GM23338 (cell line): ENCODE results near the gene FGFRL1. TPM values are rescaled to one million over a fixed set of nuclear protein-coding genes. Genes with fewer than 3 reads are reported as not detected.
"Not testable (repeated sequence)": the region's sequence is repeated elsewhere in the genome, so short reads cannot be mapped to it uniquely, and the experiment has no call there.

Experiments used
- ATAC-seq: fragments of 200-7000 bp; cut with Tn5 transposase; 3 replicates; pipeline ENCODE4 v1.9.1; 2020
- DNase-seq: peaks from one replicate; pipeline ENCODE4 v3.0.0-alpha.2; 2015; ENCODE audit warnings: low spot score
- H2AFZ ChIP-seq: fragments of 200-600 bp; sonication (generic); 2 replicates; pipeline ENCODE4 v1.8.0; 2016; ENCODE audit warnings: antibody characterized with exemption, mild to moderate bottlenecking, moderate library complexity
- H3F3A ChIP-seq: fragments of 200-600 bp; sonication (generic); replicated peaks from 2 replicates; pipeline ENCODE4 v1.8.0; 2017; ENCODE audit warnings: antibody characterized with exemption, mixed run types, low read depth
- H3K27ac ChIP-seq: fragments of 200-600 bp; sonication (generic); 2 replicates; pipeline ENCODE4 v1.6.1; 2016; ENCODE audit warnings: low read depth
- H3K27me3 ChIP-seq: fragments of 200-600 bp; sonication (generic); 2 replicates; pipeline ENCODE4 v1.8.0; 2016; ENCODE audit warnings: mild to moderate bottlenecking, mixed run types, moderate library complexity; ENCODE audit not compliant: insufficient read depth
- H3K36me3 ChIP-seq: fragments of 200-600 bp; sonication (generic); 2 replicates; pipeline ENCODE4 v1.8.0; 2016; ENCODE audit warnings: mild to moderate bottlenecking; ENCODE audit not compliant: insufficient read depth
- H3K4me1 ChIP-seq: fragments of 200-600 bp; sonication (generic); 2 replicates; pipeline ENCODE4 v1.8.0; 2016; ENCODE audit warnings: mild to moderate bottlenecking, moderate library complexity; ENCODE audit not compliant: insufficient read depth
- H3K4me2 ChIP-seq: fragments of 200-600 bp; sonication (generic); 2 replicates; pipeline ENCODE4 v1.7.1; 2017; ENCODE audit warnings: mixed run types
- H3K4me3 ChIP-seq: fragments of 200-600 bp; sonication (generic); 2 replicates; pipeline ENCODE4 v1.6.1; 2016; ENCODE audit warnings: mixed run types
- H3K79me2 ChIP-seq: fragments of 200-600 bp; sonication (generic); replicated peaks from 2 replicates; pipeline ENCODE4 v1.8.0; 2017; ENCODE audit warnings: mild to moderate bottlenecking; ENCODE audit not compliant: insufficient read depth
- H3K9me2 ChIP-seq: fragments of 200-600 bp; sonication (generic); 2 replicates; pipeline ENCODE4 v1.8.0; 2017; ENCODE audit not compliant: insufficient read depth
- H4K20me1 ChIP-seq: fragments of 200-600 bp; sonication (generic); replicated peaks from 2 replicates; pipeline ENCODE4 v1.8.0; 2017; ENCODE audit warnings: mild to moderate bottlenecking; ENCODE audit not compliant: insufficient read depth
- H3K27ac Mint-ChIP-seq: 2 replicates; pipeline ENCODE4 v1.8.0; 2020; ENCODE audit warnings: inconsistent platforms, mild to moderate bottlenecking, moderate library complexity, mixed read lengths
- H3K27me3 Mint-ChIP-seq: 3 replicates; pipeline ENCODE4 v1.8.0; 2022; ENCODE audit warnings: low read depth, mild to moderate bottlenecking, moderate library complexity, mixed read lengths, inconsistent platforms; ENCODE audit not compliant: insufficient read depth, poor library complexity
- H3K36me3 Mint-ChIP-seq: 3 replicates; pipeline ENCODE4 v1.8.0; 2021; ENCODE audit warnings: low read depth, mild to moderate bottlenecking, inconsistent platforms, moderate library complexity, mixed read lengths
- H3K4me1 Mint-ChIP-seq: 3 replicates; pipeline ENCODE4 v1.8.0; 2020; ENCODE audit warnings: mild to moderate bottlenecking, inconsistent platforms, mixed read lengths
- H3K4me3 Mint-ChIP-seq: 3 replicates; pipeline ENCODE4 v1.8.0; 2021; ENCODE audit warnings: moderate library complexity, mild to moderate bottlenecking, inconsistent platforms, mixed read lengths
- H3K9me3 Mint-ChIP-seq: 3 replicates; pipeline ENCODE4 v1.8.0; 2020; ENCODE audit warnings: moderate library complexity, mild to moderate bottlenecking, inconsistent platforms, mixed read lengths
- EZH2phosphoT487 ChIP-seq: fragments of 200-600 bp; sonication (generic); IDR thresholded peaks from one replicate; pipeline ENCODE4 v1.8.1; 2018; ENCODE audit warnings: antibody characterized with exemption; ENCODE audit not compliant: unreplicated experiment
- JUNB ChIP-seq: IDR thresholded peaks from one replicate; pipeline ENCODE4 v1.6.1; 2016; ENCODE audit warnings: antibody characterized with exemption; ENCODE audit not compliant: unreplicated experiment
- NANOG ChIP-seq: IDR thresholded peaks from 2 replicates; pipeline ENCODE4 v1.6.1; 2016; ENCODE audit warnings: antibody characterized with exemption, borderline replicate concordance
- STAT1 ChIP-seq: IDR thresholded peaks from one replicate; pipeline ENCODE4 v1.6.1; 2016; ENCODE audit warnings: antibody characterized with exemption; ENCODE audit not compliant: unreplicated experiment
- polyA plus RNA-seq: library from polyadenylated mRNA; unstranded; fragments of >200 nt; fragmentation: Nextera tagmentation; extraction: Ambion mirVana; gene quantifications from 2 replicates; pipeline ENCODE4 v1.2.1, GENCODE V29; 2016
- total RNA-seq: library from RNA; depleted of rRNA; stranded (reverse); fragments of >200 nt; shearing (Covaris generic); gene quantifications from 2 replicates; pipeline ENCODE4 v1.2.3, GENCODE V29; 2014
- TF ChIP-seq, protein P1 (sequence below): fragments of 250-450 bp; sonication (Bioruptor Pico); IDR thresholded peaks from 2 replicates; pipeline ENCODE4 v1.5.0; 2020; ENCODE audit warnings: mild to moderate bottlenecking, moderate library complexity
- TF ChIP-seq, protein P2 (sequence below): IDR thresholded peaks from one replicate; pipeline ENCODE4 v1.6.1; 2018; ENCODE audit warnings: antibody characterized with exemption; ENCODE audit not compliant: unreplicated experiment

FGFRL1 gene
- total and polyA plus RNA-seq, 2 experiments from 2014 or later = 7.0 to 35.8 TPM

DNA sequence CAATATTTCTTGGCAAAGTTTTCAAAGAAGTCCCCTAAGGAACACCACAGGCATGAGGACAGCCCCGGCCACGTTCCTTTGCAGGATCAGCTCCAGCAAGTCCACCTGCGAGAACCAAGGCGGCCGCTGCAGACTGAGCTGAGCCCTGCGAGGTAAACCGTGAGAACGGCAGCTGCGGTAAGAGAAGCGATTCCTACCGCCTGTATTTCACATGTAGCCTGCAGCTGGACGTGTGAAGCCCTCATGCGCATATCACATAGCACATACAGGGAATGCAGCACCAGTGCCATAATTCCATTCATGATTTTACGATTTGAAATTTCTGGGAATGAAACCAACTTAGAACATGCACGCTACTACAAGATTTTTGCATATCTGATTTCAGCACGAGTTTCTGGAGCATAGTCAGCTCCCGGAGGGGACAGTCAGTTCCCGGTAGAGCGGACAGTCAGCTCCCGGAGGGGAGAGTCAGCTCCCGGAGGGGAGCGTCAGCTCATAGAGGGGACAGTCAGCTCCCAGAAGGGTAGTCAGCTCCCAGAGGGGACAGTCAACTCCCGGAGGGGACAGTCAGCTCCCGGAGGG, 41.7 kb downstream of the FGFRL1 start:
- Mint-ChIP-seq H3K27ac (no peak overlapping the region), H3K27me3 (peaks cover 13% of the 10 kb centered on the region), H3K36me3 (no peaks in the 10 kb centered on the region), H3K9me3 (no peaks in the 10 kb centered on the region; the same call in 2 of the 3 replicates), H3K4me1 (peaks cover 9% of the 10 kb centered on the region), H3K4me3 (no peak overlapping the region)
- Histone ChIP-seq H3K36me3 (no peaks in the 10 kb centered on the region), H4K20me1 (no peaks in the 10 kb centered on the region), H3K27me3 (no peaks in the 10 kb centered on the region), H3K27ac (no peak overlapping the region), H3K79me2 (no peaks in the 10 kb centered on the region), H3K4me2 (no peak overlapping the region), H3K4me1 (no peaks in the 10 kb centered on the region), H3K4me3 (no peak overlapping the region), H3F3A (no peaks in the 10 kb centered on the region), H2AFZ (no peak overlapping the region), H3K9me2 (no peaks in the 10 kb centered on the region)
- ATAC-seq (no peak), DNase-seq (no peak)
- TF ChIP-seq STAT1 (no peak), JUNB (no peak), NANOG (no peak), EZH2phosphoT487 (no peak)
- TF ChIP-seq, protein P1, sequence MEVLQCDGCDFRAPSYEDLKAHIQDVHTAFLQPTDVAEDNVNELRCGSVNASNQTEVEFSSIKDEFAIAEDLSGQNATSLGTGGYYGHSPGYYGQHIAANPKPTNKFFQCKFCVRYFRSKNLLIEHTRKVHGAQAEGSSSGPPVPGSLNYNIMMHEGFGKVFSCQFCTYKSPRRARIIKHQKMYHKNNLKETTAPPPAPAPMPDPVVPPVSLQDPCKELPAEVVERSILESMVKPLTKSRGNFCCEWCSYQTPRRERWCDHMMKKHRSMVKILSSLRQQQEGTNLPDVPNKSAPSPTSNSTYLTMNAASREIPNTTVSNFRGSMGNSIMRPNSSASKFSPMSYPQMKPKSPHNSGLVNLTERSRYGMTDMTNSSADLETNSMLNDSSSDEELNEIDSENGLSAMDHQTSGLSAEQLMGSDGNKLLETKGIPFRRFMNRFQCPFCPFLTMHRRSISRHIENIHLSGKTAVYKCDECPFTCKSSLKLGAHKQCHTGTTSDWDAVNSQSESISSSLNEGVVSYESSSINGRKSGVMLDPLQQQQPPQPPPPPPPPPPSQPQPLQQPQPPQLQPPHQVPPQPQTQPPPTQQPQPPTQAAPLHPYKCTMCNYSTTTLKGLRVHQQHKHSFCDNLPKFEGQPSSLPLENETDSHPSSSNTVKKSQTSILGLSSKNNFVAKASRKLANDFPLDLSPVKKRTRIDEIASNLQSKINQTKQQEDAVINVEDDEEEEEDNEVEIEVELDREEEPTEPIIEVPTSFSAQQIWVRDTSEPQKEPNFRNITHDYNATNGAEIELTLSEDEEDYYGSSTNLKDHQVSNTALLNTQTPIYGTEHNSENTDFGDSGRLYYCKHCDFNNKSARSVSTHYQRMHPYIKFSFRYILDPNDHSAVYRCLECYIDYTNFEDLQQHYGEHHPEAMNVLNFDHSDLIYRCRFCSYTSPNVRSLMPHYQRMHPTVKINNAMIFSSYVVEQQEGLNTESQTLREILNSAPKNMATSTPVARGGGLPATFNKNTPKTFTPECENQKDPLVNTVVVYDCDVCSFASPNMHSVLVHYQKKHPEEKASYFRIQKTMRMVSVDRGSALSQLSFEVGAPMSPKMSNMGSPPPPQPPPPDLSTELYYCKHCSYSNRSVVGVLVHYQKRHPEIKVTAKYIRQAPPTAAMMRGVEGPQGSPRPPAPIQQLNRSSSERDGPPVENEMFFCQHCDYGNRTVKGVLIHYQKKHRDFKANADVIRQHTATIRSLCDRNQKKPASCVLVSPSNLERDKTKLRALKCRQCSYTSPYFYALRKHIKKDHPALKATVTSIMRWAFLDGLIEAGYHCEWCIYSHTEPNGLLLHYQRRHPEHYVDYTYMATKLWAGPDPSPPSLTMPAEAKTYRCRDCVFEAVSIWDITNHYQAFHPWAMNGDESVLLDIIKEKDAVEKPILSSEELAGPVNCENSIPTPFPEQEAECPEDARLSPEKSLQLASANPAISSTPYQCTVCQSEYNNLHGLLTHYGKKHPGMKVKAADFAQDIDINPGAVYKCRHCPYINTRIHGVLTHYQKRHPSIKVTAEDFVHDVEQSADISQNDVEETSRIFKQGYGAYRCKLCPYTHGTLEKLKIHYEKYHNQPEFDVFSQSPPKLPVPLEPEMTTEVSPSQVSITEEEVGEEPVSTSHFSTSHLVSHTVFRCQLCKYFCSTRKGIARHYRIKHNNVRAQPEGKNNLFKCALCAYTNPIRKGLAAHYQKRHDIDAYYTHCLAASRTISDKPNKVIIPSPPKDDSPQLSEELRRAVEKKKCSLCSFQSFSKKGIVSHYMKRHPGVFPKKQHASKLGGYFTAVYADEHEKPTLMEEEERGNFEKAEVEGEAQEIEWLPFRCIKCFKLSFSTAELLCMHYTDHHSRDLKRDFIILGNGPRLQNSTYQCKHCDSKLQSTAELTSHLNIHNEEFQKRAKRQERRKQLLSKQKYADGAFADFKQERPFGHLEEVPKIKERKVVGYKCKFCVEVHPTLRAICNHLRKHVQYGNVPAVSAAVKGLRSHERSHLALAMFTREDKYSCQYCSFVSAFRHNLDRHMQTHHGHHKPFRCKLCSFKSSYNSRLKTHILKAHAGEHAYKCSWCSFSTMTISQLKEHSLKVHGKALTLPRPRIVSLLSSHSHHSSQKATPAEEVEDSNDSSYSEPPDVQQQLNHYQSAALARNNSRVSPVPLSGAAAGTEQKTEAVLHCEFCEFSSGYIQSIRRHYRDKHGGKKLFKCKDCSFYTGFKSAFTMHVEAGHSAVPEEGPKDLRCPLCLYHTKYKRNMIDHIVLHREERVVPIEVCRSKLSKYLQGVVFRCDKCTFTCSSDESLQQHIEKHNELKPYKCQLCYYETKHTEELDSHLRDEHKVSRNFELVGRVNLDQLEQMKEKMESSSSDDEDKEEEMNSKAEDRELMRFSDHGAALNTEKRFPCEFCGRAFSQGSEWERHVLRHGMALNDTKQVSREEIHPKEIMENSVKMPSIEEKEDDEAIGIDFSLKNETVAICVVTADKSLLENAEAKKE = no peak
- TF ChIP-seq, protein P2, sequence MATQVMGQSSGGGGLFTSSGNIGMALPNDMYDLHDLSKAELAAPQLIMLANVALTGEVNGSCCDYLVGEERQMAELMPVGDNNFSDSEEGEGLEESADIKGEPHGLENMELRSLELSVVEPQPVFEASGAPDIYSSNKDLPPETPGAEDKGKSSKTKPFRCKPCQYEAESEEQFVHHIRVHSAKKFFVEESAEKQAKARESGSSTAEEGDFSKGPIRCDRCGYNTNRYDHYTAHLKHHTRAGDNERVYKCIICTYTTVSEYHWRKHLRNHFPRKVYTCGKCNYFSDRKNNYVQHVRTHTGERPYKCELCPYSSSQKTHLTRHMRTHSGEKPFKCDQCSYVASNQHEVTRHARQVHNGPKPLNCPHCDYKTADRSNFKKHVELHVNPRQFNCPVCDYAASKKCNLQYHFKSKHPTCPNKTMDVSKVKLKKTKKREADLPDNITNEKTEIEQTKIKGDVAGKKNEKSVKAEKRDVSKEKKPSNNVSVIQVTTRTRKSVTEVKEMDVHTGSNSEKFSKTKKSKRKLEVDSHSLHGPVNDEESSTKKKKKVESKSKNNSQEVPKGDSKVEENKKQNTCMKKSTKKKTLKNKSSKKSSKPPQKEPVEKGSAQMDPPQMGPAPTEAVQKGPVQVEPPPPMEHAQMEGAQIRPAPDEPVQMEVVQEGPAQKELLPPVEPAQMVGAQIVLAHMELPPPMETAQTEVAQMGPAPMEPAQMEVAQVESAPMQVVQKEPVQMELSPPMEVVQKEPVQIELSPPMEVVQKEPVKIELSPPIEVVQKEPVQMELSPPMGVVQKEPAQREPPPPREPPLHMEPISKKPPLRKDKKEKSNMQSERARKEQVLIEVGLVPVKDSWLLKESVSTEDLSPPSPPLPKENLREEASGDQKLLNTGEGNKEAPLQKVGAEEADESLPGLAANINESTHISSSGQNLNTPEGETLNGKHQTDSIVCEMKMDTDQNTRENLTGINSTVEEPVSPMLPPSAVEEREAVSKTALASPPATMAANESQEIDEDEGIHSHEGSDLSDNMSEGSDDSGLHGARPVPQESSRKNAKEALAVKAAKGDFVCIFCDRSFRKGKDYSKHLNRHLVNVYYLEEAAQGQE = no peak

DNA sequence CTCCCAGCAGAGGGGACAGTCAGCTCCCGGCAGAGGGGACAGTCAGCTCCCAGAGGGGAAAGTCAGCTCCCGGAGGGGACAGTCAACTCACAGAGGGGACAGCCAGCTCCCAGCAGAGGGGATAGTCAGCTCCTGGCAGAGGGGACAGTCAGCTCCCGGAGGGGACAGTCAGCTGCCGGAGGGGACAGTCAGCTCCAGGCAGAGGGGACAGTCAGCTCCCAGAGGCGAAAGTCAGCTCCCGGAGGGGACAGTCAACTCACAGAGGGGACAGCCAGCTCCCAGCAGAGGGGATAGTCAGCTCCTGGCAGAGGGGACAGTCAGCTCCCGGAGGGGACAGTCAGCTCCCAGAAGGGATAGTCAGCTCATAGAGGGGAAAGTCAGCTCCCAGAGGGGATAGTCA, 42.5 kb downstream of the FGFRL1 start:
- ATAC-seq, DNase-seq, H3K27me3 ChIP-seq: not testable (repeated sequence)

DNA sequence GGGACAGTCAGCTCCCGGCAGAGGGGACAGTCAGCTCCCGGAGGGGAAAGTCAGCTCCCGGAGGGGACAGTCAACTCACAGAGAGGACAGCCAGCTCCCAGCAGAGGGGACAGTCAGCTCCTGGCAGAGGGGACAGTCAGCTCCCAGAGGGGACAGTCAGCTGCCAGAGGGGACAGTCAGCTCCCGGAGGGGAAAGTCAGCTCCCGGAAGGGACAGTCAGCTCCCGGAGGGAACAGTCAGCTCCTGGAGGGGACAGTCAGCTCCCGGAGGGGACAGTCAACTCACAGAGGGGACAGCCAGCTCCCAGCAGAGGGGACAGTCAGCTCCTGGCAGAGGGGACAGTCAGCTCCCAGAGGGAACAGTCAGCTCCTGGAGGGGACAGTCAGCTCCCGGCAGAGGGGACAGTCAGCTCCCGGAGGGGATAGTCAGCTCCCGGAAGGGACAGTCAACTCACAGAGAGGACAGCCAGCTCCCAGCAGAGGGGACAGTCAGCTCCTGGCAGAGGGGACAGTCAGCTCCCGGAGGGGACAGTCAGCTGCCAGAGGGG, 43.3 kb downstream of the FGFRL1 start:
- not testable (repeated sequence) for ATAC-seq, H3K27ac Mint-ChIP-seq, H3K36me3 Mint-ChIP-seq, H3K79me2 ChIP-seq, H3K4me3 Mint-ChIP-seq, H3F3A ChIP-seq, H3K27me3 ChIP-seq, H3K4me1 Mint-ChIP-seq, H3K4me2 ChIP-seq, H4K20me1 ChIP-seq, H3K36me3 ChIP-seq, DNase-seq, H3K4me3 ChIP-seq, H2AFZ ChIP-seq, H3K9me2 ChIP-seq, H3K9me3 Mint-ChIP-seq, H3K27ac ChIP-seq, H3K4me1 ChIP-seq
- H3K27me3 Mint-ChIP-seq = peaks cover 16% of the 10 kb centered on the region

More for the DNA sequence above, 42.5 kb downstream of the FGFRL1 start:
- not testable (repeated sequence) for H3K36me3 Mint-ChIP-seq, H3K9me3 Mint-ChIP-seq, H3K4me3 Mint-ChIP-seq, H3K4me1 Mint-ChIP-seq, H3K4me1 ChIP-seq, H3K27ac ChIP-seq, H3K4me3 ChIP-seq, H3K4me2 ChIP-seq, H3K36me3 ChIP-seq, H2AFZ ChIP-seq, H4K20me1 ChIP-seq, H3F3A ChIP-seq, H3K9me2 ChIP-seq, H3K79me2 ChIP-seq, H3K27ac Mint-ChIP-seq
- peaks cover 13% of the 10 kb centered on the region for H3K27me3 Mint-ChIP-seq
